ENCODE results near the gene TNFRSF19. TPM values are rescaled to one million over a fixed set of nuclear protein-coding genes. Genes with fewer than 3 reads are reported as not detected.
A peak's percentile ranks its signal among the peaks of the same experiment; 100 is the strongest.

TNFRSF19 gene
- total and polyA plus RNA-seq, 2 of the 13 experiments (the other 11 are each of a cell fraction or from before 2014, with no cell fraction given): 75.3 to 77.7 TPM

DNA sequence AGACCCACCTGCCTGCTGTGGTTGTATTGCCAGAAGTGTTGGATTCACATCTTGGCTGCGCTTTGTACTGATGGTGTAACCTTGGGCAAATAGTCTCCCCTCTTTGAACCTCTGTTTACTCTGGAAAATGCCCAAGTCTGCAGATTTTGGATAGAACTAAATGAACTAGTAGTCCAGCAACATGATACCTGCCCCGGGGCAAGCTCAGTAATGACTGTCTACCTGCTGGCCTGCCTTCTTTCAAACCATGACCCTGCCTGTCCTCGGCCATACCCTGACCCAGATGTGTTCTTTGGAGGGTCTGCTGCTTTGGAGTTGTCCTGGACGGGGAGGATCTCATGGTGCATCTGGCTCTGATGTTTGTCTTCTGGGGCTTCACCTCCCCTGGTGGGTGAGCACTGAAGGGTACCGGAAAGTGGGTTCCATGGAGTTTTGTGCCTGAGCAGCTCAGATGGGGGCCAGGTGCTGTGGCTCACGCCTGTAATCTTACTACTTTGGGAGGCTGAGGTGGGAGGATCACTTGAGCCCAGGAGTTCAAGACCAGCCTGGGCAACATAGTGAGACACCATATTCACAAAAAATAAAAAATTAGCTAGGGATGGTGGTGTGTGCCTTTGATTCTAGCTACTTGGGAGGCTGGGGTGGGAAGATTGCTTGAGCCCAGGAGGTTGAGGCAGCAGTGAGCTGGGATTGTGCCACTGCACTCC is 59.5 kb downstream of the TNFRSF19 start (continued):
- TF ChIP-seq, protein P1, sequence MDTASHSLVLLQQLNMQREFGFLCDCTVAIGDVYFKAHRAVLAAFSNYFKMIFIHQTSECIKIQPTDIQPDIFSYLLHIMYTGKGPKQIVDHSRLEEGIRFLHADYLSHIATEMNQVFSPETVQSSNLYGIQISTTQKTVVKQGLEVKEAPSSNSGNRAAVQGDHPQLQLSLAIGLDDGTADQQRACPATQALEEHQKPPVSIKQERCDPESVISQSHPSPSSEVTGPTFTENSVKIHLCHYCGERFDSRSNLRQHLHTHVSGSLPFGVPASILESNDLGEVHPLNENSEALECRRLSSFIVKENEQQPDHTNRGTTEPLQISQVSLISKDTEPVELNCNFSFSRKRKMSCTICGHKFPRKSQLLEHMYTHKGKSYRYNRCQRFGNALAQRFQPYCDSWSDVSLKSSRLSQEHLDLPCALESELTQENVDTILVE (CRISPR knock-in tag; IDR thresholded peaks at IDR 0.05): no peak
- TF ChIP-seq, protein P2, sequence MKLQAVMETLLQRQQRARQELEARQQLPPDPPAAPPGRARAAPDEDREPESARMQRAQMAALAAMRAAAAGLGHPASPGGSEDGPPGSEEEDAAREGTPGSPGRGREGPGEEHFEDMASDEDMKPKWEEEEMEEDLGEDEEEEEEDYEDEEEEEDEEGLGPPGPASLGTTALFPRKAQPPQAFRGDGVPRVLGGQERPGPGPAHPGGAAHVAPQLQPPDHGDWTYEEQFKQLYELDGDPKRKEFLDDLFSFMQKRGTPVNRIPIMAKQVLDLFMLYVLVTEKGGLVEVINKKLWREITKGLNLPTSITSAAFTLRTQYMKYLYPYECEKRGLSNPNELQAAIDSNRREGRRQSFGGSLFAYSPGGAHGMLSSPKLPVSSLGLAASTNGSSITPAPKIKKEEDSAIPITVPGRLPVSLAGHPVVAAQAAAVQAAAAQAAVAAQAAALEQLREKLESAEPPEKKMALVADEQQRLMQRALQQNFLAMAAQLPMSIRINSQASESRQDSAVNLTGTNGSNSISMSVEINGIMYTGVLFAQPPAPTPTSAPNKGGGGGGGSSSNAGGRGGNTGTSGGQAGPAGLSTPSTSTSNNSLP (IDR thresholded peaks at IDR 0.05; ENCODE audit: low read depth, low read length): peak; percentile 44; the same call in 1 of the 2 replicates
- TF ChIP-seq, protein P3, sequence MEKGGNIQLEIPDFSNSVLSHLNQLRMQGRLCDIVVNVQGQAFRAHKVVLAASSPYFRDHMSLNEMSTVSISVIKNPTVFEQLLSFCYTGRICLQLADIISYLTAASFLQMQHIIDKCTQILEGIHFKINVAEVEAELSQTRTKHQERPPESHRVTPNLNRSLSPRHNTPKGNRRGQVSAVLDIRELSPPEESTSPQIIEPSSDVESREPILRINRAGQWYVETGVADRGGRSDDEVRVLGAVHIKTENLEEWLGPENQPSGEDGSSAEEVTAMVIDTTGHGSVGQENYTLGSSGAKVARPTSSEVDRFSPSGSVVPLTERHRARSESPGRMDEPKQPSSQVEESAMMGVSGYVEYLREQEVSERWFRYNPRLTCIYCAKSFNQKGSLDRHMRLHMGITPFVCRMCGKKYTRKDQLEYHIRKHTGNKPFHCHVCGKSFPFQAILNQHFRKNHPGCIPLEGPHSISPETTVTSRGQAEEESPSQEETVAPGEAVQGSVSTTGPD (CRISPR knock-in tag; IDR thresholded peaks at IDR 0.05): peak; percentile 83; the same call in 1 of the 2 replicates
- TF ChIP-seq ZNF124 (CRISPR knock-in tag; IDR thresholded peaks at IDR 0.05) (peak; percentile 58; the same call in 1 of the 2 replicates), CC2D1A (CRISPR knock-in tag; IDR thresholded peaks at IDR 0.05) (no peak), ZNF30 (CRISPR knock-in tag; IDR thresholded peaks at IDR 0.05) (no peak), ZNF816 (CRISPR knock-in tag; IDR thresholded peaks at IDR 0.05; ENCODE audit: borderline replicate concordance) (no peak), ATF7-NPFF (CRISPR knock-in tag; IDR thresholded peaks at IDR 0.05; ENCODE audit: low read depth) (no peak), U2AF2 (IDR thresholded peaks at IDR 0.05; ENCODE audit: low read depth, low read length) (no peak), ZNF790 (CRISPR knock-in tag; IDR thresholded peaks at IDR 0.05; ENCODE audit: borderline replicate concordance) (no peak)
- TF ChIP-seq, protein P4, sequence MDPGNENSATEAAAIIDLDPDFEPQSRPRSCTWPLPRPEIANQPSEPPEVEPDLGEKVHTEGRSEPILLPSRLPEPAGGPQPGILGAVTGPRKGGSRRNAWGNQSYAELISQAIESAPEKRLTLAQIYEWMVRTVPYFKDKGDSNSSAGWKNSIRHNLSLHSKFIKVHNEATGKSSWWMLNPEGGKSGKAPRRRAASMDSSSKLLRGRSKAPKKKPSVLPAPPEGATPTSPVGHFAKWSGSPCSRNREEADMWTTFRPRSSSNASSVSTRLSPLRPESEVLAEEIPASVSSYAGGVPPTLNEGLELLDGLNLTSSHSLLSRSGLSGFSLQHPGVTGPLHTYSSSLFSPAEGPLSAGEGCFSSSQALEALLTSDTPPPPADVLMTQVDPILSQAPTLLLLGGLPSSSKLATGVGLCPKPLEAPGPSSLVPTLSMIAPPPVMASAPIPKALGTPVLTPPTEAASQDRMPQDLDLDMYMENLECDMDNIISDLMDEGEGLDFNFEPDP (CRISPR knock-in tag; conservative IDR thresholded peaks at IDR 0.05): no peak
- TF ChIP-seq, protein P5, sequence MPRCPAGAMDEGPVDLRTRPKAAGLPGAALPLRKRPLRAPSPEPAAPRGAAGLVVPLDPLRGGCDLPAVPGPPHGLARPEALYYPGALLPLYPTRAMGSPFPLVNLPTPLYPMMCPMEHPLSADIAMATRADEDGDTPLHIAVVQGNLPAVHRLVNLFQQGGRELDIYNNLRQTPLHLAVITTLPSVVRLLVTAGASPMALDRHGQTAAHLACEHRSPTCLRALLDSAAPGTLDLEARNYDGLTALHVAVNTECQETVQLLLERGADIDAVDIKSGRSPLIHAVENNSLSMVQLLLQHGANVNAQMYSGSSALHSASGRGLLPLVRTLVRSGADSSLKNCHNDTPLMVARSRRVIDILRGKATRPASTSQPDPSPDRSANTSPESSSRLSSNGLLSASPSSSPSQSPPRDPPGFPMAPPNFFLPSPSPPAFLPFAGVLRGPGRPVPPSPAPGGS (CRISPR knock-in tag; IDR thresholded peaks at IDR 0.05): no peak
- TF ChIP-seq, protein P6, sequence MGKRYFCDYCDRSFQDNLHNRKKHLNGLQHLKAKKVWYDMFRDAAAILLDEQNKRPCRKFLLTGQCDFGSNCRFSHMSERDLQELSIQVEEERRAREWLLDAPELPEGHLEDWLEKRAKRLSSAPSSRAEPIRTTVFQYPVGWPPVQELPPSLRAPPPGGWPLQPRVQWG (CRISPR knock-in tag; IDR thresholded peaks at IDR 0.05; ENCODE audit: borderline replicate concordance, low read depth): no peak
- TF ChIP-seq, protein P7, sequence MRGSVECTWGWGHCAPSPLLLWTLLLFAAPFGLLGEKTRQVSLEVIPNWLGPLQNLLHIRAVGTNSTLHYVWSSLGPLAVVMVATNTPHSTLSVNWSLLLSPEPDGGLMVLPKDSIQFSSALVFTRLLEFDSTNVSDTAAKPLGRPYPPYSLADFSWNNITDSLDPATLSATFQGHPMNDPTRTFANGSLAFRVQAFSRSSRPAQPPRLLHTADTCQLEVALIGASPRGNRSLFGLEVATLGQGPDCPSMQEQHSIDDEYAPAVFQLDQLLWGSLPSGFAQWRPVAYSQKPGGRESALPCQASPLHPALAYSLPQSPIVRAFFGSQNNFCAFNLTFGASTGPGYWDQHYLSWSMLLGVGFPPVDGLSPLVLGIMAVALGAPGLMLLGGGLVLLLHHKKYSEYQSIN (CRISPR knock-in tag; IDR thresholded peaks at IDR 0.05; ENCODE audit: borderline replicate concordance): no peak
